ENCODE results near the gene NTRK3.

The NTRK3 gene

GRCh38 chr15:88239594-88239993 lies 16.9 kb downstream of the NTRK3 start (continued):
- no peak for TF ChIP-seq TSHZ2 (CRISPR knock-in tag; IDR thresholded peaks at IDR 0.05)
- no peak for TF ChIP-seq ZFP3 (CRISPR knock-in tag; IDR thresholded peaks at IDR 0.05)

- TF ChIP-seq POU6F1 (CRISPR knock-in tag; IDR thresholded peaks at IDR 0.05; ENCODE audit: borderline replicate concordance, low read depth) (no peak), RARB (CRISPR knock-in tag; IDR thresholded peaks at IDR 0.05) (no peak), ZNF565 (CRISPR knock-in tag; conservative IDR thresholded peaks at IDR 0.05; ENCODE audit: low read depth) (no peak), CSRNP3 (CRISPR knock-in tag; IDR thresholded peaks at IDR 0.05) (no peak), GLIS3 (CRISPR knock-in tag; IDR thresholded peaks at IDR 0.05) (no peak)
- no peak for ATAC-seq
Measured at GRCh38 chr15:88238618-88239430, 17.7 kb downstream of the NTRK3 start.

GRCh38 chr15:88234711-88235110 lies 21.8 kb downstream of the NTRK3 start:
- no peak for TF ChIP-seq PATZ1 (CRISPR knock-in tag; IDR thresholded peaks at IDR 0.05; ENCODE audit: borderline replicate concordance)
- no peak for TF ChIP-seq GLIS3 (CRISPR knock-in tag; IDR thresholded peaks at IDR 0.05)
- TF ChIP-seq ZFP30 (CRISPR knock-in tag; IDR thresholded peaks at IDR 0.05), result no peak
- no peak for TF ChIP-seq PPARA (CRISPR knock-in tag; IDR thresholded peaks at IDR 0.05; ENCODE audit: borderline replicate concordance)
- TF ChIP-seq ZNF70 (CRISPR knock-in tag; IDR thresholded peaks at IDR 0.05), result no peak
- no peak for TF ChIP-seq ZFP3 (CRISPR knock-in tag; IDR thresholded peaks at IDR 0.05)
- no peak for TF ChIP-seq CSRNP3 (CRISPR knock-in tag; IDR thresholded peaks at IDR 0.05)
- TF ChIP-seq ISL1 (CRISPR knock-in tag; IDR thresholded peaks at IDR 0.05), result no peak
- no peak for TF ChIP-seq SNAI2 (CRISPR knock-in tag; IDR thresholded peaks at IDR 0.05)
- TF ChIP-seq CSDC2 (CRISPR knock-in tag; IDR thresholded peaks at IDR 0.05), result no peak
- TF ChIP-seq TOX (CRISPR knock-in tag; IDR thresholded peaks at IDR 0.05; ENCODE audit: borderline replicate concordance), result no peak
- TF ChIP-seq ZNF8 (CRISPR knock-in tag; IDR thresholded peaks at IDR 0.05), result no peak
- TF ChIP-seq ZC3H10 (CRISPR knock-in tag; IDR thresholded peaks at IDR 0.05), result no peak
- no peak for TF ChIP-seq ARNTL (CRISPR knock-in tag; IDR thresholded peaks at IDR 0.05; ENCODE audit: borderline replicate concordance, low read depth)
- no peak for TF ChIP-seq BACH2 (CRISPR knock-in tag; IDR thresholded peaks at IDR 0.05; ENCODE audit: borderline replicate concordance)
- no peak for TF ChIP-seq ZNF565 (CRISPR knock-in tag; conservative IDR thresholded peaks at IDR 0.05; ENCODE audit: low read depth)
- no peak for TF ChIP-seq POU6F1 (CRISPR knock-in tag; IDR thresholded peaks at IDR 0.05; ENCODE audit: borderline replicate concordance, low read depth)
- no peak for TF ChIP-seq TCF4 (CRISPR knock-in tag; IDR thresholded peaks at IDR 0.05; ENCODE audit: borderline replicate concordance)
- TF ChIP-seq OSR1 (CRISPR knock-in tag; IDR thresholded peaks at IDR 0.05), result no peak
- TF ChIP-seq ESRRG (CRISPR knock-in tag; IDR thresholded peaks at IDR 0.05), result no peak
- no peak for ATAC-seq

Data from SK-N-SH treated with all-trans-retinoic acid at 6 μM for 48 hours (cell line).